SK-MEL-5 (cell line): ENCODE results near the gene MATCAP1. TPM values are rescaled to one million over a fixed set of nuclear protein-coding genes. Genes with fewer than 3 reads are reported as not detected.

ENCODE experiments used
- DNase-seq: peaks from one replicate; pipeline ENCODE4 v3.0.0-alpha.2; 2016; ENCODE audit warnings: low read depth, low spot score
- in situ Hi-C: cut with HindIII; loops from 2 replicates; pipeline ENCODE4 v1.10.0; 2016; ENCODE audit warnings: low sequenced_read_pairs, high pct_unique_total_duplicates, low pct_unique_long_range_greater_than_20kb
- total RNA-seq: library from RNA; depleted of rRNA; stranded (reverse); fragments of >200 nt; shearing (Covaris generic); gene quantifications from 2 replicates; pipeline ENCODE4 v1.2.3, GENCODE V29; 2014

The MATCAP1 gene
- total RNA-seq, 1 experiment from 2014 or later: 4.4 TPM

- in situ Hi-C loops: no loop called here
- no peak for DNase-seq
These were observed 17.6 kb downstream of the MATCAP1 start for GRCh38 chr16:67166110-67166547.

- in situ Hi-C loops: no loop called here
- no peak for DNase-seq
These were observed 18.4 kb downstream of the MATCAP1 start for GRCh38 chr16:67165121-67166078.

- DNase-seq: peak; percentile 61
- in situ Hi-C loops: no loop called here
These were observed 19.1 kb downstream of the MATCAP1 start, which contains the start of gene HSF4 for GRCh38 chr16:67164599-67165061. Gene HSF4 (plus strand): TSS chr16:67164745. CDS start chr16:67164812, 67 bp downstream.

GRCh38 chr16:67163999-67164558, 19.7 kb downstream of the MATCAP1 start:
- peak; percentile 21 for DNase-seq
- in situ Hi-C loops: no loop called here

GRCh38 chr16:67163164-67163998, 20.4 kb downstream of the MATCAP1 start:
- DNase-seq: no peak
- in situ Hi-C loops: no loop called here

- in situ Hi-C loops: no loop called here
- peak; percentile 42 for DNase-seq
These were observed 21.1 kb downstream of the MATCAP1 start for GRCh38 chr16:67162506-67163163.

GRCh38 chr16:67161595-67162058, 22.1 kb downstream of the MATCAP1 start:
- in situ Hi-C loops: no loop called here
- no peak for DNase-seq

- DNase-seq: peak; percentile 59
- in situ Hi-C loops: no loop called here
These were observed 24.8 kb downstream of the MATCAP1 start for GRCh38 chr16:67158637-67159600.

GRCh38 chr16:67157892-67158635, 25.7 kb downstream of the MATCAP1 start:
- in situ Hi-C loops: no loop called here
- DNase-seq: no peak

- no peak for DNase-seq
- in situ Hi-C loops: no loop called here
These were observed 26.5 kb downstream of the MATCAP1 start for GRCh38 chr16:67157106-67157748.

GRCh38 chr16:67156143-67156844, 27.5 kb downstream of the MATCAP1 start:
- no peak for DNase-seq
- in situ Hi-C loops: no loop called here

GRCh38 chr16:67155295-67156142, 28.2 kb downstream of the MATCAP1 start:
- DNase-seq: peak; percentile 47
- in situ Hi-C loops: no loop called here

GRCh38 chr16:67154578-67155294, 29.0 kb downstream of the MATCAP1 start:
- DNase-seq: no peak
- in situ Hi-C loops: no loop called here
